ENCODE data around the gene SORBS1. TPM values are rescaled to one million over a fixed set of nuclear protein-coding genes. Genes with fewer than 3 reads are reported as not detected.

SORBS1 gene
- total RNA-seq, 2 donors from 2014 or later: 17.6 to 150 TPM

DNA sequence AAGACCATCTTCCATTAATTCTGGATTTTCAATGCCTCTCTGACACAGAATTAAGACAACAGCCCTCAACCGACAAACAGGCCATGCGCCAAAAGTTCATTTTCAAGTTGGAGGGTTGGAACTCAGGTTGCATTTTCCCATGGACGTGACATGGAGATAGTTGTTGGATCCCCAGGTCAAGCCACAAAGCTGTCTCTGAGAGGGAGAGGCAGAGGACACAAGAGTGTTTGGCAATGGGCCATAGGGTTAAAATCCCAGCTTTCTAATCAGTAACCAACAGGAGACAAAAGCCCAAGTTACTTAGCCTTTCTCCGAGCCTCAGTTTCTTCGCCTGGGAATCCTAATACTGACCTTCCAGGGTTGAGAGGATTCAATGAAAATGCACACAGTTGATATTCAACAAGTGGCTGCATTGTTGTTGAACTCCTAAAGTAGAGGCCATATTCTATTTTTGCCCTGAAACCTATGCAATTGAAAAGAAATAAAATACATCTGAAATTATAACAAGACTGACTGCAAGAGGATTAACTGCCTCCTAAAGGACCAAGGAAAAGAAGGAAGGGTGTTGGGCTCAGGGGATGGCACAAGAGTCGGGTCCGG lies 44.3 kb downstream of the SORBS1 start:
- no peak for DNase-seq
- no peaks in the 10 kb centered on the region for H3K27me3 ChIP-seq
- no peak overlapping the region for H3K4me3 ChIP-seq
- peak overlapping the region; percentile 38 for H3K27ac ChIP-seq
- H3K4me1 ChIP-seq: no peaks in the 10 kb centered on the region
- no peak overlapping the region for H3K9ac ChIP-seq (ENCODE audit: low read depth in 2 of 2, low read length in 2 of 2)
- H3K36me3 ChIP-seq: no peaks in the 10 kb centered on the region
- H3K9me3 ChIP-seq: no peaks in the 10 kb centered on the region
- TF ChIP-seq, protein P1, sequence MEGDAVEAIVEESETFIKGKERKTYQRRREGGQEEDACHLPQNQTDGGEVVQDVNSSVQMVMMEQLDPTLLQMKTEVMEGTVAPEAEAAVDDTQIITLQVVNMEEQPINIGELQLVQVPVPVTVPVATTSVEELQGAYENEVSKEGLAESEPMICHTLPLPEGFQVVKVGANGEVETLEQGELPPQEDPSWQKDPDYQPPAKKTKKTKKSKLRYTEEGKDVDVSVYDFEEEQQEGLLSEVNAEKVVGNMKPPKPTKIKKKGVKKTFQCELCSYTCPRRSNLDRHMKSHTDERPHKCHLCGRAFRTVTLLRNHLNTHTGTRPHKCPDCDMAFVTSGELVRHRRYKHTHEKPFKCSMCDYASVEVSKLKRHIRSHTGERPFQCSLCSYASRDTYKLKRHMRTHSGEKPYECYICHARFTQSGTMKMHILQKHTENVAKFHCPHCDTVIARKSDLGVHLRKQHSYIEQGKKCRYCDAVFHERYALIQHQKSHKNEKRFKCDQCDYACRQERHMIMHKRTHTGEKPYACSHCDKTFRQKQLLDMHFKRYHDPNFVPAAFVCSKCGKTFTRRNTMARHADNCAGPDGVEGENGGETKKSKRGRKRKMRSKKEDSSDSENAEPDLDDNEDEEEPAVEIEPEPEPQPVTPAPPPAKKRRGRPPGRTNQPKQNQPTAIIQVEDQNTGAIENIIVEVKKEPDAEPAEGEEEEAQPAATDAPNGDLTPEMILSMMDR (IDR thresholded peaks at IDR 0.05): no peak
- intact Hi-C loops (cut with DNase I): no loop called here

DNA sequence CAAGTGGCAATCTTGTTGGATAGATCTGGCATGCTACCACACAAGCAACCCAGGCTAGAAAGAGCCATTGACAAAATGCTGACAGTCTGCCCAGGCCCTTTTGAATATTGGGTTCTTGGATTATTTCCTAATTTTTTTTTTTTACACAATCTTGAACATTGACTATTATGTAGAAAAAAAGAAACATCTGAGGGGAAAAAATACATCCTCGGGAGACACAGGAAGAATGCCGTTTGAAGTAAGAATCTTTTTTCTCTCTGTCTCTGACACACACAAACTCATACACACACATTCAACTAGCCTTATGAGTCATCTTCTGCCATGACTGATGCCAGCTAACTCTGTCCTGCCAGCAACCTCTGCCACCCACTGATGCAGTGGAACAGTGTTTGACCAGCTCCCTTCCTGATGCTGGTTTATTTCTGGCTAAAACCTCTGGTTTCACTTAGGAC lies 47.2 kb downstream of the SORBS1 start:
- Histone ChIP-seq H3K27ac (peak overlapping the region; percentile 56), H3K4me3 (no peak overlapping the region), H3K4me1 (no peaks in the 10 kb centered on the region), H3K9ac (ENCODE audit: low read depth in 2 of 2, low read length in 2 of 2) (no peak overlapping the region), H3K27me3 (no peaks in the 10 kb centered on the region), H3K36me3 (no peaks in the 10 kb centered on the region), H3K9me3 (no peaks in the 10 kb centered on the region)
- intact Hi-C loops (cut with DNase I): no loop called here
- TF ChIP-seq, protein P1 (IDR thresholded peaks at IDR 0.05): no peak
- no peak for DNase-seq

DNA sequence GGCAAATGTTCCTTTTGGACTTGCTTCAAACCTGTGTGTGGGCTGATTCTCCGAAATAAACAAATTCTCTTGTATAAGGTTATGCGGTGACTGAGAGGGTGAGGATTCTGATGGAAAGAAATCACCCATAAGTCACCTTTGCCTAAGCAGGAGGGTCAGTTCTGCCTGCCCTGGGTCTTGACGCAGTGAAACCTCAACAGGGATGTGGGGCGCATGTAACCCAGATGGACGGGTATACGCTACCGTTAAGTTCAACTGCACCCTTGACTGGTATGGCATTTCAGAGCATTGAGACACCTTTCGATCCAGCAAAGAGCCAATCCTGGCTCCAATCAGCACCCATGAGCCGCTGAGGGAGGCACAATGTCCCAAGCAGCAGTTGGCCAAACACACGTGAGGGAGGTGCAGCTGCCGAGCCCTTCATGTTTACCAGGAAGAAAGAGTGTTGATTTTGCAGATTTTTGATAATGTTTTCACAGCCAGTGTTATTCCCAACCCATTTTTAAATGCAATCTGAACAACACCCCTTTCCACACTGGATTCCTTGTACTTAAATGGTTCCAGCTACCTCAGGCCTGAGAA lies 48.1 kb downstream of the SORBS1 start:
- Histone ChIP-seq H3K4me1 (no peaks in the 10 kb centered on the region), H3K27ac (peak overlapping the region; percentile 56), H3K27me3 (no peaks in the 10 kb centered on the region), H3K9me3 (no peaks in the 10 kb centered on the region), H3K9ac (ENCODE audit: low read depth in 2 of 2, low read length in 2 of 2) (peak overlapping the region in 1 of 2 donors; percentile 13), H3K4me3 (no peak overlapping the region), H3K36me3 (no peaks in the 10 kb centered on the region)
- TF ChIP-seq, protein P1 (IDR thresholded peaks at IDR 0.05): no peak
- intact Hi-C loops (cut with DNase I): no loop called here
- peak; percentile 67 for DNase-seq

DNA sequence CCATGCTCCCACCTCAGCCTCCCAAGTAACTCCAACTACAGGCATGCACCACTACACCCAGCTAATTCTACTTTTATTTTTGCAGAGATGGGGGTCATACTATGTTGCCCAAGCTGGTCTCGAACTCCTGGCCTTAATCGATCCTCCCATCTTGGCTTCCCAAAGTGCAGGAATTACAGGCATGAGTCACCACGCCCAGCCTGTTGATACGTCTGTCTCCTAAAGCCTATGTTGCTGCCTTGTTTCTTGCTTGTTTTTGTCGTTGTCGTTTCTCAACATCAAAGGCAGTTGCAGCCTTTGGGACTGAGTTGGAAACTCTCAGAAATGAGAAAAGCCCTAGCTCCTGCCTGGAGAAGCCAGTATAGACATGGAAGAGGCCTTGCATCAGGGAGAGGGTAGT lies 49.9 kb downstream of the SORBS1 start:
- H3K4me1 ChIP-seq: no peaks in the 10 kb centered on the region
- H3K27ac ChIP-seq: no peak overlapping the region
- no peak overlapping the region for H3K9ac ChIP-seq (ENCODE audit: low read depth in 2 of 2, low read length in 2 of 2)
- H3K36me3 ChIP-seq: no peaks in the 10 kb centered on the region
- H3K9me3 ChIP-seq: no peaks in the 10 kb centered on the region
- TF ChIP-seq, protein P1 (IDR thresholded peaks at IDR 0.05): no peak
- H3K27me3 ChIP-seq: no peaks in the 10 kb centered on the region
- DNase-seq: no peak
- no peak overlapping the region for H3K4me3 ChIP-seq
- intact Hi-C loops (cut with DNase I): no loop called here

DNA sequence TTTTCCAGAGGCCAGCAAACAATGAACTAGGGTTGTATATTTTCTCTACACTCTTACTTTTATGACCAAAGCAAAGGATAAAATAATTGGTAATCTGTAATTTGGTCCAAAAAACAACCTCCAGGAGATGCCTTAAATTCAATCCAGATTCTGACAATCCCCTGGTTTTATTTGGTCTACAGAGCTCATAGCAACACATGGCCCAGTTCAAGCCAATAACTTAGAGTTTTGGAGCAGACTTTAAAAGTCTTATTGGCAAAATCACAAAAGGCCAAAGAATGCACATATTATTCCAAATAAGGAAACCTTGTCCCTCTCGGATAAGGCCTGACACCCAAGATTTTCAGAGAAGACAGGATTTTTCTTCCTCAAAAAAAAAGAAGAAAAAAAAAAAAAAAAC lies 51.9 kb downstream of the SORBS1 start:
- Histone ChIP-seq H3K9ac (ENCODE audit: low read depth in 2 of 2, low read length in 2 of 2) (no peak overlapping the region), H3K27ac (peak overlapping the region; percentile 39), H3K9me3 (no peaks in the 10 kb centered on the region), H3K36me3 (no peaks in the 10 kb centered on the region), H3K4me3 (no peak overlapping the region), H3K27me3 (no peaks in the 10 kb centered on the region), H3K4me1 (no peaks in the 10 kb centered on the region)
- no peak for DNase-seq
- intact Hi-C loops (cut with DNase I): no loop called here
- TF ChIP-seq, protein P1 (IDR thresholded peaks at IDR 0.05): no peak

All from colonic mucosa (tissue), 4 donors.